ENCODE measurements around the gene SORCS1. TPM values are rescaled to one million over a fixed set of nuclear protein-coding genes. Genes with fewer than 3 reads are reported as not detected.

SORCS1 gene
- total RNA-seq, 2 experiments from 2014 or later = not detected

DNA sequence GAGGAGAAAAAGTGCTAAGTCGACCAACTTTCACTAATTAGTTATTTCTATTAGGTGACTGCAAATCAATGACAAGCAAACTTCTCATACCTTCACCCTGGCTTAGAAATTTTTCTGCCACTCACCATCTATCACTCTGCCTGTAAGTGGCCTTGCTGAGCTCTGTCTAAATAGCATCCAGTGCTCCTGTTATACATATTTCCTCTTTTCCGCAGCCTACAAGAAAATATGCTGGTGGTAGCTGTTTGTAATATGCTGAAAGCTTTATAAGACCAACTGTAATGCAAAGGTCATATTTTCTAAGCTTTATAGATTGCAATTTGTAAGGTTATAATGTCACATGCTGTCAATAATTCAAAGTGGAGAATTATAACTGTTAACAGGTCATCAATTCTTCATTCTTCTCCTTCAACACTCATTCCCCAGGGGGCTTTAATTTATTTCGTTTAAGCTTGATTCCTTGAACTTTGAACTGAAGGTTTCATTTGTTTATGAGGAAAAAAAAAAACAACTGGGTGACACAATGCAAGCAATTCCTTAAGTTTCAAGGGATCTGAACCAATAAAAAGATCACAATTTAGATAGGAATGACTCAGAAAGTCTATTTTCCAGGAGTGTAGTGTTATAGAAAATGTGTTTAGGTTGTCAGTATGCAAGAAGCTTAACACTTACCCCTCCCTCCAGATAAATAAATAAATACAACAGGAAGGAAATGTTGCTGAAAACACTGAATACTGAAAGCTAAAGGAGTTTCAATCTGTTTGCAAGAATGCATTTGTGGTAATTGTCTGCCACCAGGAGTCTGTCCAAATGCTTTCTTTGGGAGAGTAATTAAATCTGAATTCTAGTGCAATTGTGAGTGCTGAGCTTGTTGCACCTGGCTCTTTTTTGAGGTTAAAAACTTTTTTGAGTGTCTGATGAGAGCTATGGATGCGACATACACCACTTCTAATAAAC is 183.7 kb downstream of the SORCS1 start:
- ATAC-seq (ENCODE audit: poor library complexity) = no peak
- Mint-ChIP-seq H3K4me3 (no peak overlapping the region), H3K4me1 (ENCODE audit: low read depth) (no peaks in the 10 kb centered on the region), H3K27me3 (no peaks in the 10 kb centered on the region), H3K27ac (no peak overlapping the region), H3K36me3 (ENCODE audit: low read depth) (no peaks in the 10 kb centered on the region), H3K9me3 (no peaks in the 10 kb centered on the region)
- TF ChIP-seq, protein P1, sequence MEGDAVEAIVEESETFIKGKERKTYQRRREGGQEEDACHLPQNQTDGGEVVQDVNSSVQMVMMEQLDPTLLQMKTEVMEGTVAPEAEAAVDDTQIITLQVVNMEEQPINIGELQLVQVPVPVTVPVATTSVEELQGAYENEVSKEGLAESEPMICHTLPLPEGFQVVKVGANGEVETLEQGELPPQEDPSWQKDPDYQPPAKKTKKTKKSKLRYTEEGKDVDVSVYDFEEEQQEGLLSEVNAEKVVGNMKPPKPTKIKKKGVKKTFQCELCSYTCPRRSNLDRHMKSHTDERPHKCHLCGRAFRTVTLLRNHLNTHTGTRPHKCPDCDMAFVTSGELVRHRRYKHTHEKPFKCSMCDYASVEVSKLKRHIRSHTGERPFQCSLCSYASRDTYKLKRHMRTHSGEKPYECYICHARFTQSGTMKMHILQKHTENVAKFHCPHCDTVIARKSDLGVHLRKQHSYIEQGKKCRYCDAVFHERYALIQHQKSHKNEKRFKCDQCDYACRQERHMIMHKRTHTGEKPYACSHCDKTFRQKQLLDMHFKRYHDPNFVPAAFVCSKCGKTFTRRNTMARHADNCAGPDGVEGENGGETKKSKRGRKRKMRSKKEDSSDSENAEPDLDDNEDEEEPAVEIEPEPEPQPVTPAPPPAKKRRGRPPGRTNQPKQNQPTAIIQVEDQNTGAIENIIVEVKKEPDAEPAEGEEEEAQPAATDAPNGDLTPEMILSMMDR (IDR thresholded peaks at IDR 0.05) = no peak
- H3K4me3 ChIP-seq (ENCODE audit: low read length) = no peak overlapping the region
- no peaks in the 10 kb centered on the region for H3K27me3 ChIP-seq (ENCODE audit: control insufficient read depth in 1 of 2, insufficient read depth in 2 of 2, low read length in 2 of 2)
- H3K9me3 ChIP-seq (ENCODE audit: control insufficient read depth in 1 of 2, insufficient read depth in 1 of 2, low read length in 2 of 2) = peaks cover 0 to 3% of the 10 kb centered on the region in 2 experiments
- no peaks in the 10 kb centered on the region for H3K36me3 ChIP-seq (ENCODE audit: insufficient read depth, low read length)
- no peak overlapping the region for H3K27ac ChIP-seq (ENCODE audit: low read depth in 1 of 2, low read length in 2 of 2)
- no peak for DNase-seq
- no peaks in the 10 kb centered on the region for H3K4me1 ChIP-seq (ENCODE audit: insufficient read depth, low read length)
- ChIA-PET POLR2A (no interaction called here), CTCF (no interaction called here)
- intact Hi-C loops (cut with DNase I, micrococcal nuclease) = no loop called here

DNA sequence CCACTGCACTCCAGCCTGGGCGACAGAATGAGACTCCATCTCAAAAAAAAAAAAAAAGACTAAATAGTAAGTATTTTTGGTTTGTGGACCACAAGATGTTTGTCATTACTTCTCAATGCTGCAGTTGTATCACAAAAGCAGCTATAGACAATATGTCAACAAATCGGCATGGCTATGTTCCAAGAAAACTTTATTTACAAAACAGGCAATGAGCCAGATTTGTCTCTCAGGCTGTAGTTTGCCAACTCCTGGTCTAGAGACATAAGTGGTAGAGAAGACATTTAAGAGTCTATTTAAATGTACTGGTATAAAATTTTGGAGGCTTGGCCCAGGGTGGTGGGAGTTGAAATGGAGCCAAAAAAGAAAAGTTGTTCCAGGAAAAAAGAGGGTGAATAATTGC is 185.8 kb downstream of the SORCS1 start:
- H3K36me3 Mint-ChIP-seq (ENCODE audit: low read depth) = no peaks in the 10 kb centered on the region
- TF ChIP-seq, protein P1 (IDR thresholded peaks at IDR 0.05) = no peak
- intact Hi-C loops (cut with DNase I, micrococcal nuclease) = no loop called here
- POLR2A ChIA-PET = no interaction called here
- H3K27ac Mint-ChIP-seq = no peak overlapping the region
- CTCF ChIA-PET = no interaction called here
- H3K9me3 ChIP-seq (ENCODE audit: control insufficient read depth in 1 of 2, insufficient read depth in 1 of 2, low read length in 2 of 2) = no peaks in the 10 kb centered on the region
- H3K4me3 Mint-ChIP-seq = no peak overlapping the region
- no peak overlapping the region for H3K27ac ChIP-seq (ENCODE audit: low read depth in 1 of 2, low read length in 2 of 2)
- DNase-seq (no peak), ATAC-seq (ENCODE audit: poor library complexity) (no peak)
- peaks cover 5% of the 10 kb centered on the region for H3K9me3 Mint-ChIP-seq
- H3K4me3 ChIP-seq (ENCODE audit: low read length) = no peak overlapping the region
- H3K36me3 ChIP-seq (ENCODE audit: insufficient read depth, low read length) = no peaks in the 10 kb centered on the region
- no peaks in the 10 kb centered on the region for H3K27me3 ChIP-seq (ENCODE audit: control insufficient read depth in 1 of 2, insufficient read depth in 2 of 2, low read length in 2 of 2)
- no peaks in the 10 kb centered on the region for H3K4me1 Mint-ChIP-seq (ENCODE audit: low read depth)
- H3K27me3 Mint-ChIP-seq = no peaks in the 10 kb centered on the region
- H3K4me1 ChIP-seq (ENCODE audit: insufficient read depth, low read length) = no peaks in the 10 kb centered on the region

DNA sequence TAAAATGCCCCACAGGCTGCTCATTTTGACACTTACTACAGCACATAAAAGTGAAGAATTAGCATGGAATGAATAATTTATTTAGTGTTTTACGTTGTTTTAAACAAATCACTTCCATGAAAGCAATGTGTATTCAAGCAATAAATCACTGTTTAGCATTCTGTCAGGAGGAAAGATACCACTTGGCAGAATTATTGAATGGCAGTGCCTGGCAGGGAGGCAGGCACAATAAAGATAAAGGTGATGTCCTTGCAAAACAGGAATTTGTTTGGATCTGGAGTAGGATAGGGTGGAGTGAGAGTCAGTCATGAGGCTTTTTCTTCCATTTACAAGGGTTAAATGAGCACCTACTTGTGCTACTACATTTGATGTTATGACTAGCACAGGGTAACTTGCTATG is 190.8 kb downstream of the SORCS1 start:
- CTCF ChIA-PET = no interaction called here
- TF ChIP-seq, protein P1 (IDR thresholded peaks at IDR 0.05) = no peak

More for the DNA sequence above, 190.8 kb downstream of the SORCS1 start:
- DNase-seq (no peak), ATAC-seq (ENCODE audit: poor library complexity) (no peak)
- Histone ChIP-seq H3K4me1 (ENCODE audit: insufficient read depth, low read length) (no peaks in the 10 kb centered on the region), H3K27me3 (ENCODE audit: control insufficient read depth in 1 of 2, insufficient read depth in 2 of 2, low read length in 2 of 2) (no peaks in the 10 kb centered on the region), H3K27ac (ENCODE audit: low read depth in 1 of 2, low read length in 2 of 2) (no peak overlapping the region), H3K4me3 (ENCODE audit: low read length) (no peak overlapping the region), H3K36me3 (ENCODE audit: insufficient read depth, low read length) (no peaks in the 10 kb centered on the region), H3K9me3 (ENCODE audit: control insufficient read depth in 1 of 2, insufficient read depth in 1 of 2, low read length in 2 of 2) (peaks cover 0 to 5% of the 10 kb centered on the region in 2 experiments)
- Mint-ChIP-seq H3K4me1 (ENCODE audit: low read depth) (no peaks in the 10 kb centered on the region), H3K27me3 (no peaks in the 10 kb centered on the region), H3K4me3 (no peak overlapping the region), H3K36me3 (ENCODE audit: low read depth) (no peaks in the 10 kb centered on the region), H3K9me3 (peaks cover 13% of the 10 kb centered on the region), H3K27ac (no peak overlapping the region)
- POLR2A ChIA-PET = no interaction called here
- intact Hi-C loops (cut with DNase I, micrococcal nuclease) = no loop called here

Data from CD4-positive, alpha-beta T cell (primary cell).